K562 (cell line): ENCODE data around the gene PIK3C2G. TPM values are rescaled to one million over a fixed set of nuclear protein-coding genes. Genes with fewer than 3 reads are reported as not detected.

Source experiments
- ATAC-seq: fragments of 200-7000 bp; cut with Tn5 transposase; 3 replicates; pipeline ENCODE4 v1.9.1; 2020; ENCODE audit warnings: moderate library complexity
- BruUV-seq: library from RNA; stranded (reverse); fragments of 400-500 nt; replicated peaks from 2 replicates; lab custom pipeline; 2021; lab: Mats Ljungman, UMichigan
- CTCF ChIA-PET: fragments of 300-600 bp; formaldehyde crosslinking; extraction: SDS; loops from one replicate; lab custom pipeline; 2021; ENCODE audit warnings: low intra/inter-chr PET ratio; lab: Yijun Ruan, JAX
- POLR2A ChIA-PET: fragments of 300-600, 350-650 bp; sonication (Branson Sonifier 250); formaldehyde crosslinking; extraction: SDS; loops from one replicate; lab custom pipeline; 2021; ENCODE audit warnings: antibody characterized with exemption, inconsistent platforms; lab: Yijun Ruan, JAX
- DNase-seq, 4 experiments: peaks; one replicate each; pipeline versions ENCODE4 v3.0.0 to v3.0.0-alpha.2; 2011 to 2018; ENCODE audit warnings: low spot score in 3 of 4, mixed read lengths in 3 of 4; ENCODE audit errors: extremely low read depth in 1 of 4
- FAIRE-seq: peaks from 2 replicates; lab custom pipeline; 2011; peaks lifted over from hg19 to GRCh38; lab: Jason Lieb, UNC
- H2AFZ ChIP-seq: 2 replicates; pipeline ENCODE4 v1.6.0; 2011; ENCODE audit warnings: low read depth, low read length, control low read depth, inconsistent platforms
- H3K27ac ChIP-seq: fragments of 200-600 bp; 3 replicates; pipeline ENCODE4 v1.8.0; 2011; ENCODE audit warnings: low read depth, mild to moderate bottlenecking, control low read depth, inconsistent platforms, low read length, moderate library complexity, mixed read lengths; ENCODE audit errors: extremely low read depth
- H3K27me3 ChIP-seq, 2 experiments: fragments of 300-600 bp in 1 of 2; 2 replicates in 1 of 2; 3 replicates in 1 of 2; pipeline versions ENCODE4 v1.6.0 to v1.8.0; 2011; ENCODE audit warnings: inconsistent platforms in 2 of 2, low read length in 2 of 2, mild to moderate bottlenecking in 1 of 2, mixed read lengths in 1 of 2, moderate library complexity in 1 of 2; ENCODE audit not compliant: control insufficient read depth in 2 of 2, insufficient read depth in 2 of 2
- H3K36me3 ChIP-seq: fragments of 300-600 bp; 3 replicates; pipeline ENCODE4 v1.8.0; 2011; ENCODE audit warnings: mild to moderate bottlenecking, low read length, inconsistent platforms; ENCODE audit not compliant: control insufficient read depth, insufficient read depth
- H3K4me1 ChIP-seq, 2 experiments: fragments of 200-600 bp in 1 of 2; replicated peaks in 1 of 2; 2 replicates in 1 of 2; 3 replicates in 1 of 2; pipeline versions ENCODE4 v1.5.1 to v1.8.0; 2011; ENCODE audit warnings: inconsistent platforms in 2 of 2, low read length in 2 of 2, mild to moderate bottlenecking in 1 of 2, mixed read lengths in 1 of 2, moderate library complexity in 1 of 2; ENCODE audit not compliant: control insufficient read depth in 2 of 2, insufficient read depth in 2 of 2
- H3K4me2 ChIP-seq: 2 replicates; pipeline ENCODE4 v1.6.1; 2011; ENCODE audit warnings: low read length, control low read depth, inconsistent platforms, mixed read lengths; ENCODE audit not compliant: insufficient read depth
- H3K4me3 ChIP-seq: fragments of 200-600 bp; sonication (generic), shearing (Covaris generic); 2 replicates; pipeline ENCODE4 v1.5.1; 2016; ENCODE audit warnings: control low read depth, inconsistent platforms
- H3K79me2 ChIP-seq: fragments of 200-600 bp; 3 replicates; pipeline ENCODE4 v1.8.0; 2011; ENCODE audit warnings: low read length, inconsistent platforms; ENCODE audit not compliant: control insufficient read depth, insufficient read depth
- H3K9ac ChIP-seq, 2 experiments: 2 replicates each; pipeline versions ENCODE4 v1.6.0 to v1.6.1; 2011; ENCODE audit warnings: low read depth in 2 of 2, low read length in 2 of 2, control low read depth in 1 of 2, inconsistent platforms in 1 of 2, mild to moderate bottlenecking in 1 of 2, mixed read lengths in 1 of 2; ENCODE audit not compliant: insufficient read depth in 1 of 2
- H3K9me1 ChIP-seq: one replicate; pipeline ENCODE4 v1.6.0; 2011; ENCODE audit warnings: inconsistent platforms, mild to moderate bottlenecking, low read length, moderate library complexity; ENCODE audit not compliant: control insufficient read depth, insufficient read depth
- H3K9me3 ChIP-seq: replicated peaks from 2 replicates; pipeline ENCODE4 v1.5.1; 2011; ENCODE audit warnings: low read depth, low read length, inconsistent platforms; ENCODE audit not compliant: control insufficient read depth, insufficient read depth
- H4K20me1 ChIP-seq: replicated peaks from 2 replicates; pipeline ENCODE4 v1.6.1; 2011; ENCODE audit warnings: low read length, inconsistent platforms, mixed read lengths; ENCODE audit not compliant: control insufficient read depth, insufficient read depth
- ATF1 ChIP-seq, 2 experiments: fragments of 450-650 bp in 1 of 2; IDR thresholded peaks; 2 replicates each; pipeline ENCODE4 v1.6.1; 2016; ENCODE audit warnings: missing compliant biosample characterization in 1 of 2, missing genetic modification characterization in 1 of 2
- BHLHE40 ChIP-seq: IDR thresholded peaks from 2 replicates; pipeline ENCODE4 v1.6.1; 2011; ENCODE audit warnings: low read length, improper control_type of control experiment
- BRD4 ChIP-seq: fragments of 200-600 bp; sonication (generic); IDR thresholded peaks from 2 replicates; pipeline ENCODE4 v1.6.1; 2017; ENCODE audit warnings: inconsistent platforms
- CCAR2 ChIP-seq: fragments of 200-400 bp; formaldehyde crosslinking; IDR thresholded peaks from 2 replicates; pipeline ENCODE4 v1.6.1; 2017; ENCODE audit warnings: mild to moderate bottlenecking, low read depth, low read length
- GTF2B ChIP-seq: IDR thresholded peaks from 2 replicates; pipeline ENCODE4 v1.6.1; 2011; ENCODE audit not compliant: insufficient read length; ENCODE audit errors: extremely low read depth
- MECOM ChIP-seq: fragments of 250-450 bp; sonication (Bioruptor Pico); IDR thresholded peaks from 2 replicates; pipeline ENCODE4 v1.8.0; 2022; ENCODE audit warnings: inconsistent platforms
- MEF2D ChIP-seq: conservative IDR thresholded peaks from 2 replicates; pipeline ENCODE4 v1.6.1; 2016; ENCODE audit warnings: low read depth, missing genetic modification characterization, missing compliant biosample characterization
- MYC ChIP-seq, 2 experiments: fragments of 250-450 bp in 1 of 2; sonication (Bioruptor Pico) in 1 of 2; IDR thresholded peaks; 2 replicates each; pipeline versions ENCODE4 v1.5.1 to v1.6.1; 2012 to 2021; ENCODE audit warnings: low read depth in 2 of 2, borderline replicate concordance in 1 of 2, improper control_type of control experiment in 1 of 2, low read length in 1 of 2, mild to moderate bottlenecking in 1 of 2, moderate library complexity in 1 of 2
- MYNN ChIP-seq, 2 experiments: sonication (generic); formaldehyde crosslinking in 1 of 2; IDR thresholded peaks; 2 replicates each; pipeline versions ENCODE4 v1.5.0 to v1.6.1; 2016 to 2020; ENCODE audit warnings: antibody characterized with exemption in 1 of 2, missing genetic modification reagents in 1 of 2
- PHB ChIP-seq: fragments of 250-450 bp; sonication (Bioruptor Pico); IDR thresholded peaks from 2 replicates; pipeline ENCODE4 v1.5.0; 2021
- PML ChIP-seq: IDR thresholded peaks from 2 replicates; pipeline ENCODE4 v1.6.1; 2012; ENCODE audit warnings: low read length, inconsistent platforms
- RAD51 ChIP-seq: fragments of 450-650 bp; IDR thresholded peaks from 2 replicates; pipeline ENCODE4 v1.7.1; 2016; ENCODE audit warnings: low read depth, mild to moderate bottlenecking, borderline replicate concordance
- SMARCE1 ChIP-seq: fragments of 450-650 bp; IDR thresholded peaks from 2 replicates; pipeline ENCODE4 v1.7.1; 2016; ENCODE audit warnings: mild to moderate bottlenecking
- SPI1 ChIP-seq: IDR thresholded peaks from 2 replicates; pipeline ENCODE4 v1.6.1; 2011; ENCODE audit warnings: low read depth, low read length, control low read depth, borderline replicate concordance
- TBP ChIP-seq: optimal IDR thresholded peaks from 2 replicates; pipeline ENCODE3; 2011; ENCODE audit warnings: low read depth, low read length, improper control_type of control experiment
- THRB ChIP-seq: fragments of 450-650 bp; formaldehyde crosslinking; conservative IDR thresholded peaks from 2 replicates; pipeline ENCODE4 v1.4.0; 2022; ENCODE audit warnings: mild to moderate bottlenecking, missing genetic modification characterization
- ZNF184 ChIP-seq: sonication (generic); formaldehyde crosslinking; IDR thresholded peaks from 2 replicates; pipeline ENCODE4 v1.5.0; 2020; ENCODE audit warnings: missing genetic modification reagents
- ZNF263 ChIP-seq: sonication (generic); formaldehyde crosslinking; IDR thresholded peaks from 2 replicates; pipeline ENCODE4 v1.8.0; 2022; ENCODE audit warnings: mild to moderate bottlenecking, missing genetic modification reagents, borderline replicate concordance
- ZNF280B ChIP-seq: fragments of 250-450 bp; sonication (Bioruptor Pico); IDR thresholded peaks from 2 replicates; pipeline ENCODE4 v1.5.1; 2021; ENCODE audit warnings: mild to moderate bottlenecking
- ZNF830 ChIP-seq: fragments of 250-450 bp; sonication (Bioruptor Pico); IDR thresholded peaks from 2 replicates; pipeline ENCODE4 v1.5.0; 2021; ENCODE audit warnings: mild to moderate bottlenecking
- WGBS: fragments of 100-300 bp; shearing (Covaris generic); methylation state at CpG from one replicate; pipeline ENCODE4 v1.1.6; 2016; ENCODE audit warnings: low coverage, mixed read lengths; ENCODE audit not compliant: insufficient coverage; ENCODE audit errors: missing lambda C conversion rate; 5-methylcytosine and 5-hydroxymethylcytosine counted together
- in situ Hi-C: fragments of 300-500 bp; cut with MboI; formaldehyde crosslinking; loops from 4 replicates; pipeline ENCODE4 v1.15.0; 2018; ENCODE audit warnings: inconsistent platforms, mixed read lengths
- intact Hi-C: fragments of 100-400 bp; cut with micrococcal nuclease; formaldehyde crosslinking; loops from 2 replicates; pipeline ENCODE4 v1.14.2; 2022
- polyA plus RNA-seq, 8 experiments: library from polyadenylated mRNA; depleted of rRNA in 4 of 8; stranded (reverse) in 5 of 8; unstranded in 3 of 8; fragments of >200 nt; fragmentation: Nextera tagmentation in 2 of 8; fragmentation: Illumina TruSeq in 1 of 8; extraction: Ambion mirVana in 2 of 8; extraction: Trizol in 1 of 8; gene quantifications; 2 replicates each; pipeline versions ENCODE4 v1.2.1 to v1.2.3, GENCODE V29; 2011 to 2014; ENCODE audit warnings: inconsistent platforms in 1 of 8, missing spikeins in 1 of 8
- total RNA-seq, 7 experiments: library from RNA; depleted of rRNA in 6 of 7; stranded (reverse); fragments of >200 nt in 6 of 7; fragmentation: Illumina TruSeq in 2 of 7; extraction: Trizol in 2 of 7; gene quantifications; 2 replicates each; pipeline versions ENCODE4 v1.2.1 to v1.2.3, GENCODE V29; 2011 to 2021; ENCODE audit warnings: low replicate concordance in 1 of 7

Gene PIK3C2G
- total and polyA plus RNA-seq, 9 of the 15 experiments (the other 6 are each of a cell fraction or from before 2014, with no cell fraction given): not detected

- no peak overlapping the region for H3K9ac ChIP-seq
- H3K4me1 ChIP-seq: no peaks in the 10 kb centered on the region
- ATAC-seq (no peak), DNase-seq (no peak), FAIRE-seq (no peak)
- H3K9me1 ChIP-seq: no peaks in the 10 kb centered on the region
- in situ Hi-C loops (no loop called here), intact Hi-C loops (no loop called here)
- H2AFZ ChIP-seq: no peak overlapping the region
- no peaks in the 10 kb centered on the region for H3K79me2 ChIP-seq
- H3K27ac ChIP-seq: no peak overlapping the region
- H3K9me3 ChIP-seq: no peaks in the 10 kb centered on the region
- 0% methylated on average over 2 of the region's 2 CpGs for WGBS
- no peaks in the 10 kb centered on the region for H4K20me1 ChIP-seq
- no peaks in the 10 kb centered on the region for H3K36me3 ChIP-seq
- H3K4me2 ChIP-seq: no peak overlapping the region
- no TSS peak for BruUV-seq
- TF ChIP-seq BHLHE40 (no peak), ZNF830 (no peak), THRB (CRISPR knock-in tag) (no peak), RAD51 (no peak), ZNF263 (no peak), BRD4 (no peak), PML (no peak), ZNF280B (CRISPR knock-in tag) (no peak), CCAR2 (no peak), ZNF184 (CRISPR knock-in tag) (no peak), TBP (no peak), MEF2D (tag) (no peak), MECOM (CRISPR knock-in tag) (no peak), SPI1 (no peak), MYC (IDR thresholded peaks at IDR 0.05; ENCODE audit: low read depth, low read length) (no peak), MYC (CRISPR knock-in tag; IDR thresholded peaks at IDR 0.05; ENCODE audit: borderline replicate concordance, low read depth) (no peak), GTF2B (no peak), SMARCE1 (no peak), MYNN (IDR thresholded peaks at IDR 0.05) (no peak), MYNN (CRISPR knock-in tag; IDR thresholded peaks at IDR 0.05) (no peak), ATF1 (CRISPR knock-in tag; IDR thresholded peaks at IDR 0.05) (no peak), ATF1 (tag; IDR thresholded peaks at IDR 0.05) (no peak), PHB (CRISPR knock-in tag) (no peak)
- POLR2A ChIA-PET: no interaction called here
- no peak overlapping the region for H3K4me3 ChIP-seq
- no peaks in the 10 kb centered on the region for H3K27me3 ChIP-seq
- CTCF ChIA-PET: no interaction called here
Measured at GRCh38 chr12:18492372-18493025, 231.2 kb downstream of the PIK3C2G start.
